ENCODE data around the gene LYST. TPM values are rescaled to one million over a fixed set of nuclear protein-coding genes. Genes with fewer than 3 reads are reported as not detected.

The LYST gene, protein sequence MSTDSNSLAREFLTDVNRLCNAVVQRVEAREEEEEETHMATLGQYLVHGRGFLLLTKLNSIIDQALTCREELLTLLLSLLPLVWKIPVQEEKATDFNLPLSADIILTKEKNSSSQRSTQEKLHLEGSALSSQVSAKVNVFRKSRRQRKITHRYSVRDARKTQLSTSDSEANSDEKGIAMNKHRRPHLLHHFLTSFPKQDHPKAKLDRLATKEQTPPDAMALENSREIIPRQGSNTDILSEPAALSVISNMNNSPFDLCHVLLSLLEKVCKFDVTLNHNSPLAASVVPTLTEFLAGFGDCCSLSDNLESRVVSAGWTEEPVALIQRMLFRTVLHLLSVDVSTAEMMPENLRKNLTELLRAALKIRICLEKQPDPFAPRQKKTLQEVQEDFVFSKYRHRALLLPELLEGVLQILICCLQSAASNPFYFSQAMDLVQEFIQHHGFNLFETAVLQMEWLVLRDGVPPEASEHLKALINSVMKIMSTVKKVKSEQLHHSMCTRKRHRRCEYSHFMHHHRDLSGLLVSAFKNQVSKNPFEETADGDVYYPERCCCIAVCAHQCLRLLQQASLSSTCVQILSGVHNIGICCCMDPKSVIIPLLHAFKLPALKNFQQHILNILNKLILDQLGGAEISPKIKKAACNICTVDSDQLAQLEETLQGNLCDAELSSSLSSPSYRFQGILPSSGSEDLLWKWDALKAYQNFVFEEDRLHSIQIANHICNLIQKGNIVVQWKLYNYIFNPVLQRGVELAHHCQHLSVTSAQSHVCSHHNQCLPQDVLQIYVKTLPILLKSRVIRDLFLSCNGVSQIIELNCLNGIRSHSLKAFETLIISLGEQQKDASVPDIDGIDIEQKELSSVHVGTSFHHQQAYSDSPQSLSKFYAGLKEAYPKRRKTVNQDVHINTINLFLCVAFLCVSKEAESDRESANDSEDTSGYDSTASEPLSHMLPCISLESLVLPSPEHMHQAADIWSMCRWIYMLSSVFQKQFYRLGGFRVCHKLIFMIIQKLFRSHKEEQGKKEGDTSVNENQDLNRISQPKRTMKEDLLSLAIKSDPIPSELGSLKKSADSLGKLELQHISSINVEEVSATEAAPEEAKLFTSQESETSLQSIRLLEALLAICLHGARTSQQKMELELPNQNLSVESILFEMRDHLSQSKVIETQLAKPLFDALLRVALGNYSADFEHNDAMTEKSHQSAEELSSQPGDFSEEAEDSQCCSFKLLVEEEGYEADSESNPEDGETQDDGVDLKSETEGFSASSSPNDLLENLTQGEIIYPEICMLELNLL (N-terminal part only)
- total RNA-seq, result 28.4 TPM

DNA sequence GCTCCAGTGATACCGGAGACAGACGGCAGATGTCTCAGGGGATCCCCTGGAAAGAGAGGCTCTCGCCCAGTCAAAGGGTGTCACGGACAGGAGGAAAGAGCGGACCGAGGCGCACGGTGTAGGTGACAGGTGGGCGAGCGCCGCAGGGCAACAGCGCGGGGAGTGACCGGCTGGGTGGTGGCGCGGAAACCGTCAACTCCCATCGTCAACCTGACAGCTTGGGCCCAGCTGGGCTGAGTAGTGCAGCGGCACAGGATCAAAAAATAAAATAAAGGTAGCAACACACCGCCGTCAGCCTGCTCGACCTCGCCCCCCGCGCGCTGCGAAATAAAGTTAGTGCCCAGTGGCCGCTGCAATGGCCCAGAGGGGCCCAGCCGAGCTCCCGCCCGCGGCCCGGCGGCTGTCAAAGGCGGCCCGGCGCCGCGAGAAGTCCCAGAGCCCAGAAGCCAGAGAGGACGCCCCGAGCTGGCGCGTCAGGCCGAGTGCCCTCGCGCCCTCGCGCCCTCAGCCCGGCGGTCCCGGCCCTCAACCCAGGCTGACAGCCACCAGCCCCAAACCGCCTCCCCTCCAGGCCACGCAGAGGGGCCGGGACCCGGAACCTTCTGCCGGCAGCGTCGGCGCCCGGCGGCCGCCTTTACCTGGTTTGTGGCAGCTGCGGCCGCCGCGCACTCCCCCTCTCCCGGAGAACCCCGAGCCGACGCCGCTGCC, at the start of gene LYST:
TSS of gene LYST (minus strand) at position 702 of the 708 bp plus-strand sequence. CDS start 36,489 bp downstream, outside the sequence.

DNA sequence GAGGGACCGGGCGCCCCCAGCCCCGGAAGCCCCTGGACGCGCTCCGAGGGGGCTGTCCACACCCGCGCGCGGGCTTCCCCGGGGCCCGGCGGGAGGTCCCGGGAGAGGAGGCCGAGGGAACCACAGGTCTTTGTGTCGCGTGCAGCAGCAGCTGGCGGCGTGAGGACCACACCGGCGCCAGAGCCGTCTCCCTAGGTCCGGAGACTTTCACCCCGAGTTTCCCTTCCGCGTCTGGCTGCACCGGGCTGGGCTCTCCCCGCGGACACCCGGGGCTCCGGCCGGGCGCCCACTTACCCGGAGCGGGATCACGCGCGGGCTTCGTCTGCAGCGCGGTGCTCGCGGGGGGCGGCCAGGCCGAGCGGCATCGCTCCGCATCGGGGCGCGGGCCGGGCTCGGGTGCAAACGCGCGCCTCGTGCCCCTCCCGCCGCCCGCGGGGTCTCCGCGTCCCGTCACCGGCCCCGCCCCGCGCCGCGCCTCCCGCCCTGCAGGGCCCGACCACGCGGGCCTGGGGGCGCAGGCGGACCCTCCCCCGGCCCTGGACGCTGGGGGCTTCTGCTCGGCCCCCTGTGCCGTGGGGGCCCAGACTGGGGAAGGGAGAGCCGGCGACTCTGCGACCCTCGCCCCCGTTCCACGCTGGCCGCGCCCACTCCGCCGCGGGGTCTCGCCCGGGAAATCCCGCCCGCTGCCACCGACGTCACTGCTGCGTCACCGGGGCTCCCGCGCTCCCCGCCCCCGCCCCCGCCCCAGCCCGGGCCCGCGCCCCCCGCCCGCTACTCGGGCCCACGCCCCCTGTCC, 217.1 kb downstream of the LYST start, which contains the start of gene GNG4:
TSS of gene GNG4 (minus strand) at position 417 of the 796 bp plus-strand sequence. CDS start 65,946 bp downstream, outside the sequence.

Small RNAs within 50 kb of the gene (small RNA-seq; reads per million reads assigned to genes)
- gene MIR1537 (ENCODE audit: low replicate concordance) (not detected), gene RNU6-968P (ENCODE audit: low replicate concordance) (not detected)

Other genes starting within 250 kb of the LYST start
- 2.6 TPM for gene GNG4, start 217.1 kb downstream of the LYST start, total RNA-seq
- gene NID1, start 198.2 kb upstream of the LYST start, total RNA-seq, result 156 TPM

Measured in metanephros (tissue), 2 donors.